GM23338 (cell line): Measurements from ENCODE around the gene LTBP2. TPM values are rescaled to one million over a fixed set of nuclear protein-coding genes. Genes with fewer than 3 reads are reported as not detected.

Source experiments
- ATAC-seq: fragments of 200-7000 bp; cut with Tn5 transposase; 3 replicates; pipeline ENCODE4 v1.9.1; 2020
- DNase-seq: peaks from one replicate; pipeline ENCODE4 v3.0.0-alpha.2; 2015; ENCODE audit warnings: low spot score
- H2AFZ ChIP-seq: fragments of 200-600 bp; sonication (generic); 2 replicates; pipeline ENCODE4 v1.8.0; 2016; ENCODE audit warnings: antibody characterized with exemption, mild to moderate bottlenecking, moderate library complexity
- H3F3A ChIP-seq: fragments of 200-600 bp; sonication (generic); replicated peaks from 2 replicates; pipeline ENCODE4 v1.8.0; 2017; ENCODE audit warnings: antibody characterized with exemption, mixed run types, low read depth
- H3K27ac ChIP-seq: fragments of 200-600 bp; sonication (generic); 2 replicates; pipeline ENCODE4 v1.6.1; 2016; ENCODE audit warnings: low read depth
- H3K27me3 ChIP-seq: fragments of 200-600 bp; sonication (generic); 2 replicates; pipeline ENCODE4 v1.8.0; 2016; ENCODE audit warnings: mild to moderate bottlenecking, mixed run types, moderate library complexity; ENCODE audit not compliant: insufficient read depth
- H3K36me3 ChIP-seq: fragments of 200-600 bp; sonication (generic); 2 replicates; pipeline ENCODE4 v1.8.0; 2016; ENCODE audit warnings: mild to moderate bottlenecking; ENCODE audit not compliant: insufficient read depth
- H3K4me1 ChIP-seq: fragments of 200-600 bp; sonication (generic); 2 replicates; pipeline ENCODE4 v1.8.0; 2016; ENCODE audit warnings: mild to moderate bottlenecking, moderate library complexity; ENCODE audit not compliant: insufficient read depth
- H3K4me2 ChIP-seq: fragments of 200-600 bp; sonication (generic); 2 replicates; pipeline ENCODE4 v1.7.1; 2017; ENCODE audit warnings: mixed run types
- H3K4me3 ChIP-seq: fragments of 200-600 bp; sonication (generic); 2 replicates; pipeline ENCODE4 v1.6.1; 2016; ENCODE audit warnings: mixed run types
- H3K79me2 ChIP-seq: fragments of 200-600 bp; sonication (generic); replicated peaks from 2 replicates; pipeline ENCODE4 v1.8.0; 2017; ENCODE audit warnings: mild to moderate bottlenecking; ENCODE audit not compliant: insufficient read depth
- H3K9me2 ChIP-seq: fragments of 200-600 bp; sonication (generic); 2 replicates; pipeline ENCODE4 v1.8.0; 2017; ENCODE audit not compliant: insufficient read depth
- H4K20me1 ChIP-seq: fragments of 200-600 bp; sonication (generic); replicated peaks from 2 replicates; pipeline ENCODE4 v1.8.0; 2017; ENCODE audit warnings: mild to moderate bottlenecking; ENCODE audit not compliant: insufficient read depth
- H3K27ac Mint-ChIP-seq: 2 replicates; pipeline ENCODE4 v1.8.0; 2020; ENCODE audit warnings: inconsistent platforms, mild to moderate bottlenecking, moderate library complexity, mixed read lengths
- H3K27me3 Mint-ChIP-seq: 3 replicates; pipeline ENCODE4 v1.8.0; 2022; ENCODE audit warnings: low read depth, mild to moderate bottlenecking, moderate library complexity, mixed read lengths, inconsistent platforms; ENCODE audit not compliant: insufficient read depth, poor library complexity
- H3K36me3 Mint-ChIP-seq: 3 replicates; pipeline ENCODE4 v1.8.0; 2021; ENCODE audit warnings: low read depth, mild to moderate bottlenecking, inconsistent platforms, moderate library complexity, mixed read lengths
- H3K4me1 Mint-ChIP-seq: 3 replicates; pipeline ENCODE4 v1.8.0; 2020; ENCODE audit warnings: mild to moderate bottlenecking, inconsistent platforms, mixed read lengths
- H3K4me3 Mint-ChIP-seq: 3 replicates; pipeline ENCODE4 v1.8.0; 2021; ENCODE audit warnings: moderate library complexity, mild to moderate bottlenecking, inconsistent platforms, mixed read lengths
- H3K9me3 Mint-ChIP-seq: 3 replicates; pipeline ENCODE4 v1.8.0; 2020; ENCODE audit warnings: moderate library complexity, mild to moderate bottlenecking, inconsistent platforms, mixed read lengths
- CREB1 ChIP-seq: fragments of 250-450 bp; sonication (Bioruptor Pico); IDR thresholded peaks from 2 replicates; pipeline ENCODE4 v1.5.0; 2020; ENCODE audit warnings: low read depth, mild to moderate bottlenecking, moderate library complexity
- CTCF ChIP-seq, 2 experiments: fragments of 200-600 bp in 1 of 2; sonication (generic) in 1 of 2; conservative IDR thresholded peaks; 2 replicates each; pipeline versions ENCODE4 v1.5.1 to v1.6.1; 2016 to 2017; ENCODE audit warnings: antibody characterized with exemption in 2 of 2, low read depth in 2 of 2, mild to moderate bottlenecking in 2 of 2, moderate library complexity in 1 of 2
- ETS1 ChIP-seq: IDR thresholded peaks from 2 replicates; pipeline ENCODE4 v1.6.1; 2016; ENCODE audit warnings: antibody characterized with exemption
- EZH2 ChIP-seq: fragments of 200-600 bp; sonication (generic); IDR thresholded peaks from one replicate; pipeline ENCODE4 v1.8.0; 2017; ENCODE audit warnings: antibody characterized with exemption, mild to moderate bottlenecking, low read depth; ENCODE audit not compliant: unreplicated experiment
- EZH2phosphoT487 ChIP-seq: fragments of 200-600 bp; sonication (generic); IDR thresholded peaks from one replicate; pipeline ENCODE4 v1.8.1; 2018; ENCODE audit warnings: antibody characterized with exemption; ENCODE audit not compliant: unreplicated experiment
- POLR2AphosphoS5 ChIP-seq: IDR thresholded peaks from 2 replicates; pipeline ENCODE4 v1.6.1; 2016; ENCODE audit warnings: antibody characterized with exemption, low read depth
- REST ChIP-seq: IDR thresholded peaks from one replicate; pipeline ENCODE4 v1.6.1; 2018; ENCODE audit warnings: antibody characterized with exemption; ENCODE audit not compliant: unreplicated experiment
- STAT1 ChIP-seq: IDR thresholded peaks from one replicate; pipeline ENCODE4 v1.6.1; 2016; ENCODE audit warnings: antibody characterized with exemption; ENCODE audit not compliant: unreplicated experiment
- ZNF331 ChIP-seq: fragments of 250-450 bp; sonication (Bioruptor Pico); IDR thresholded peaks from 2 replicates; pipeline ENCODE4 v1.5.0; 2020; ENCODE audit warnings: low read depth, mild to moderate bottlenecking, moderate library complexity
- ZNF462 ChIP-seq: fragments of 250-450 bp; sonication (Bioruptor Pico); IDR thresholded peaks from 2 replicates; pipeline ENCODE4 v1.5.0; 2020; ENCODE audit warnings: mild to moderate bottlenecking, moderate library complexity
- polyA plus RNA-seq: library from polyadenylated mRNA; unstranded; fragments of >200 nt; fragmentation: Nextera tagmentation; extraction: Ambion mirVana; gene quantifications from 2 replicates; pipeline ENCODE4 v1.2.1, GENCODE V29; 2016
- total RNA-seq: library from RNA; depleted of rRNA; stranded (reverse); fragments of >200 nt; shearing (Covaris generic); gene quantifications from 2 replicates; pipeline ENCODE4 v1.2.3, GENCODE V29; 2014

The LTBP2 gene
- total and polyA plus RNA-seq, 2 experiments from 2014 or later, result 0.27 to 0.49 TPM

GRCh38 chr14:74521756-74522155 is 90.3 kb downstream of the LTBP2 start:
- Mint-ChIP-seq H3K27me3 (peaks cover 4% of the 10 kb centered on the region), H3K4me1 (peaks cover 8% of the 10 kb centered on the region), H3K36me3 (no peaks in the 10 kb centered on the region), H3K4me3 (no peak overlapping the region), H3K9me3 (no peaks in the 10 kb centered on the region), H3K27ac (no peak overlapping the region)
- H3K4me3 ChIP-seq, result no peak overlapping the region
- H3K27ac ChIP-seq, result no peak overlapping the region
- no peak overlapping the region for H2AFZ ChIP-seq
- H3F3A ChIP-seq, result no peaks in the 10 kb centered on the region
- H3K9me2 ChIP-seq, result no peaks in the 10 kb centered on the region
- no peaks in the 10 kb centered on the region for H3K27me3 ChIP-seq
- H4K20me1 ChIP-seq, result no peaks in the 10 kb centered on the region
- DNase-seq, result no peak
- H3K4me1 ChIP-seq, result no peaks in the 10 kb centered on the region
- H3K4me2 ChIP-seq, result no peak overlapping the region
- no peak for ATAC-seq
- no peaks in the 10 kb centered on the region for H3K36me3 ChIP-seq
- TF ChIP-seq ETS1 (no peak), CREB1 (CRISPR knock-in tag) (no peak), ZNF331 (CRISPR knock-in tag) (no peak), CTCF (conservative IDR thresholded peaks at IDR 0.05; ENCODE audit: low read depth in 2 of 2) (no peak), ZNF462 (no peak), POLR2AphosphoS5 (no peak), REST (no peak), EZH2phosphoT487 (no peak), EZH2 (no peak), STAT1 (no peak)
- H3K79me2 ChIP-seq, result no peaks in the 10 kb centered on the region
